Measurements from ENCODE around the gene STAM. TPM values are rescaled to one million over a fixed set of nuclear protein-coding genes. Genes with fewer than 3 reads are reported as not detected.

The STAM gene
- 10 to 100 TPM; 13.2 to 21.4 (median 17.9) TPM for total RNA-seq

GRCh38 chr10:17643755-17644484 is at the start of gene STAM:
STAM (plus strand) TSS chr10:17644151; CDS start chr10:17644340, 189 bp downstream.
- DNase-seq (ENCODE audit: low spot score in 2 of 2): peak; percentile 83 to 97
- intact Hi-C loops (cut with DNase I; ENCODE audit: low total_unique reads): no loop called here
- peak within 1 kb of the TSS; percentile 87 for H3K4me3 ChIP-seq (ENCODE audit: low read depth, poor library complexity, severe bottlenecking)
- 0 to 1% methylated on average over 36 to 37 of the region's 37 CpGs for WGBS, 2 donors
- TF ChIP-seq POLR2A (IDR thresholded peaks at IDR 0.05) (no peak), CTCF (IDR thresholded peaks at IDR 0.05) (no peak)

GRCh38 chr10:17597386-17597785 is 46.6 kb upstream of the STAM start:
- WGBS, 2 donors: 83 to 87% methylated on average over 3 of the region's 3 CpGs
- intact Hi-C loops (cut with DNase I; ENCODE audit: low total_unique reads): no loop called here
- no peak overlapping the region for H3K4me3 ChIP-seq (ENCODE audit: low read depth, poor library complexity, severe bottlenecking)
- DNase-seq (ENCODE audit: low spot score in 2 of 2): no peak
- TF ChIP-seq CTCF (IDR thresholded peaks at IDR 0.05): no peak
- no peak for TF ChIP-seq POLR2A (IDR thresholded peaks at IDR 0.05)

- no peak overlapping the region for H3K4me3 ChIP-seq (ENCODE audit: low read depth, poor library complexity, severe bottlenecking)
- WGBS, 2 donors: 61 to 64% methylated on average over 8 of the region's 8 CpGs
- intact Hi-C loops (cut with DNase I; ENCODE audit: low total_unique reads): no loop called here
- TF ChIP-seq CTCF (IDR thresholded peaks at IDR 0.05) (no peak), POLR2A (IDR thresholded peaks at IDR 0.05) (no peak)
- DNase-seq (ENCODE audit: low spot score in 2 of 2): no peak
Measured at GRCh38 chr10:17599089-17599488, 44.9 kb upstream of the STAM start.

GRCh38 chr10:17605936-17606335 is 38.0 kb upstream of the STAM start:
- WGBS, 2 donors: 76 to 78% methylated on average over 6 of the region's 6 CpGs
- intact Hi-C loops (cut with DNase I; ENCODE audit: low total_unique reads): loop anchor here (10.0 kb wide), 1 partner anchor 129 kb away; no protein-coding TSS in a partner anchor
- no peak for DNase-seq (ENCODE audit: low spot score in 2 of 2)
- TF ChIP-seq POLR2A (IDR thresholded peaks at IDR 0.05): no peak
- no peak for TF ChIP-seq CTCF (IDR thresholded peaks at IDR 0.05)
- H3K4me3 ChIP-seq (ENCODE audit: low read depth, poor library complexity, severe bottlenecking): no peak overlapping the region

- no peak for TF ChIP-seq POLR2A (IDR thresholded peaks at IDR 0.05)
- TF ChIP-seq CTCF (IDR thresholded peaks at IDR 0.05): no peak
- intact Hi-C loops (cut with DNase I; ENCODE audit: low total_unique reads): loop anchor here (10.0 kb wide), 1 partner anchor 128 kb away; no protein-coding TSS in a partner anchor
- no peak overlapping the region for H3K4me3 ChIP-seq (ENCODE audit: low read depth, poor library complexity, severe bottlenecking)
- 72 to 89% methylated on average over 3 of the region's 3 CpGs for WGBS, 2 donors
- DNase-seq (ENCODE audit: low spot score in 2 of 2): no peak
Measured at GRCh38 chr10:17606547-17607040, 37.4 kb upstream of the STAM start.
